Suppressor macrophage treated with lipopolysaccharide for 1 hour (primary cell): ENCODE data around the gene SHC2.
"Not testable (repeated sequence)": the region's sequence is repeated elsewhere in the genome, so short reads cannot be mapped to it uniquely, and the experiment has no call there.

ENCODE experiments used
- DNase-seq, 3 donors: peaks; one replicate each; pipeline ENCODE4 v3.0.0-alpha.2; 2020 to 2022

Gene SHC2

GRCh38 chr19:386632-387301, 74.1 kb downstream of the SHC2 start:
- not testable (repeated sequence) for DNase-seq

GRCh38 chr19:386189-386588, 74.6 kb downstream of the SHC2 start:
- DNase-seq, result not testable (repeated sequence)

- no peak for DNase-seq
Measured at GRCh38 chr19:384799-385169, 76.0 kb downstream of the SHC2 start.

DNA sequence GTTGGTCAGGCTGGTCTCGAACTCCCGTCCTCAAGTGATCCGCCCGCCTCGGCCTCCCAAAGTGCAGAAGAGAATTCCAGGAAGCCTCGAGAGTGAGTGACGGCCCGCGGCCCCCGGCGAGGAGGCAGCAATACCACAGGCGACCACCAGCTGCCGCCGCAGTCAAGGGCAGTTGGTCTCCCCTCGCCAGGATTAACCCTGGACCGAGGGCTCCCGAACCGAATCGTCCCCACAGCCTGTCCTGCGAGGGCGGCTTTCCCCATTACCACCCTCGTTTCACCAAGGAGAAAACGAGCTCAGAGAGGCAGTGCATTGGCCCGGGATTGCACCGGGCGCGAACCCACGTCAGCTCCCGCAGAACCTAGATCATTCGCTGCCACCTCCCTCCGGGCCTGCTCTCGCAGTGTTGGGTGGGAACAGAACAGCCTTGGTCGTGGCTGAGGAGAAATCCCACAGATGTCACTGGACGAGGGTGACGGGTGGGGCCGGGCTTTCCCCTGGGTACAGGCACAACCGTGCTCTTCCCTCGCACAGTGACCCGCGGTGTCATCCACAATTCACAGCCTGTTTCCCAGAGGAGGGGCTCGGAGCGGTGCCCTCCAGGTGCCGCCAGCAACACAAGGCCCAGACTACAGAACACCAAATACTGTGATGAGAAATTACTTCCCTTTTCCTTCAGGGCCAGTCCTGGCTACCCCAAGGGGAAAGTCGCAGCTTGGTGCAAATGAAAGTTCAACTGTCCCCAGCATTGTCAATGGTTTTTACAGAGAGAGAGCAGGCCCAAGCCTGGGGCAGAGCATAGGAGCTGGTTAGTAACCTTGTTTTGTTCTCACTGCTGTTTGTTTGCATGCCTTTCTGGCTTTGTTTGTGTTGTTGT, 76.7 kb downstream of the SHC2 start:
- DNase-seq, result peak in 1 of 3 donors; percentile 27

DNA sequence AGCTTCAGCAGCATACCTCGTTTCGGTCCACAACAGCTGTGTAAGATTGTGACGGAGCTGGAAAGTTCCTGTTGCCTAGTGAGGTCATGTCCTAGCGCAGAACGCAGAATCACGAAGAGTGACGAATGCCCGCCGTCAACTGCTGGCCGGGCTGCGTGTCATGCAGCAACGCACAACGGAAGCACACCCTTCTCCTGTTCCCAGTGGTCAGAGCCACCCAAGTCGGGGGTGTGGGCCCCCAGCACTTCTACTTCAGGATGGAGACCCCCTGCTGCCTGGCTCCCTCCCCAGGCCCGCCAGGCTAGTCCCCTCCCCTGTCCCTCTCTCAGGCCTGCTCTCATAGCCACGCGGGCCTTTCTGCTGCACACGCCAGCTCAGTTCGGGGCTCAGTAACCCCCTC, 77.8 kb downstream of the SHC2 start:
- DNase-seq, result no peak

- not testable (repeated sequence) for DNase-seq
Measured at GRCh38 chr19:382578-382977, 78.3 kb downstream of the SHC2 start.

GRCh38 chr19:381901-382300, 78.9 kb downstream of the SHC2 start:
- not testable (repeated sequence) for DNase-seq

- not testable (repeated sequence) for DNase-seq
Measured at GRCh38 chr19:380618-381219, 80.1 kb downstream of the SHC2 start.

DNA sequence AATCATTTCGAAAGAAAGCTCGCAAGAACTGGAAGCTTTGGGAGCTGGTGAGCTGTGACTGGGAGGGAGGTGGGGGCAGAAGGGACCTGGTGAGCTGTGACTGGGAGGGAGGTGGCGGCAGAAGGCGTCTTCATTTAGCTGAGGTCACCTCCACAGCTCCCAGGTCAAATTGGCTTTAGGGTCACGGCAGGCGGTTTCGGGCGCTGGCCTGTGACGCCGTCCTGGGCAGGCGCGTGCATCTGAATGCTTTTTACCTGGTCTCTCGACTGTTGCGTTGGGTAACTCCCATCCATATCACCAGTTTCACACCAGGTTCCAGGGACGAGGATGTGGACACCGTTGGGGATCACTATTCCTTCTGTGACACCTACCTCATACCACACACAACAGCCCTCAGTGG, 81.0 kb downstream of the SHC2 start:
- DNase-seq, result no peak

GRCh38 chr19:378706-379105, 82.1 kb downstream of the SHC2 start:
- no peak for DNase-seq

DNA sequence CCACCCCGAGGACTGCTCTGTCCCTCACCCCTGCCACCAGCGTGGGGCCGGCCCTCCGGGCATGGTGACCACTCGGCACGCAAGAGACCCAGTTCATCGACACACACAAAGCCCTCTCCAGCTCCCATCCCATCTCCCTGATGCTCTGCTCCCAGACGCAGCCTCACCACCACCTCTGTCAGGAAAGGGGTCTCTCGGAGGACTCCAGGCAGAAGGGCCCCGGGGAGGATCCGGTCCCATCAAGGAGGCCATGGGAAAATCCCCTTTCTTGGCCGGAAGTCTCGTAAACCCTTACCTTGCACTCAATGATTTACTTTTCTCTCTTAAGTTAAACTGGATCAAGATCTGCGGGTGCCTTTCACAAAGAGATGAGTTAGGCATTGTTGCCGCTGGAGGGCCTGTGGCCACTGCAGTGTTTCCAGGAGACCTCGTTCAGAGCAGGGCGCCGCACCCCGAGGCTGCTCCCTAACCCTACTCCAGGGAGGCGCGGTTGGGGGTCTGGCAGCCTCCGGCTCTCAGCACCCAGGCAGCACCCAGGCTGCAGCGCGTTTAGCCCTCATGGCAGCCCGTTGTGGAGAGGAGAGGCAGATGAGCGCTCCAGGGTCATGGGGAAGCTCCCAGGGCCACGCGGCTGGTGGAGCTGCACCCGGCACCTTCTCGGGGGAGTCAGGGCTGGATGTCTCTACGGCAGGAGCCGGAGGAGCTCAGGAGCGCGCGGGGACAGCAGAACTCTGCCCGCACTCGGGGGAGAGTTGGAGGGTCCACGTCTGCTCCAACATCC, 82.8 kb downstream of the SHC2 start:
- no peak for DNase-seq

- DNase-seq, result no peak
Measured at GRCh38 chr19:376111-376470, 84.7 kb downstream of the SHC2 start.

DNA sequence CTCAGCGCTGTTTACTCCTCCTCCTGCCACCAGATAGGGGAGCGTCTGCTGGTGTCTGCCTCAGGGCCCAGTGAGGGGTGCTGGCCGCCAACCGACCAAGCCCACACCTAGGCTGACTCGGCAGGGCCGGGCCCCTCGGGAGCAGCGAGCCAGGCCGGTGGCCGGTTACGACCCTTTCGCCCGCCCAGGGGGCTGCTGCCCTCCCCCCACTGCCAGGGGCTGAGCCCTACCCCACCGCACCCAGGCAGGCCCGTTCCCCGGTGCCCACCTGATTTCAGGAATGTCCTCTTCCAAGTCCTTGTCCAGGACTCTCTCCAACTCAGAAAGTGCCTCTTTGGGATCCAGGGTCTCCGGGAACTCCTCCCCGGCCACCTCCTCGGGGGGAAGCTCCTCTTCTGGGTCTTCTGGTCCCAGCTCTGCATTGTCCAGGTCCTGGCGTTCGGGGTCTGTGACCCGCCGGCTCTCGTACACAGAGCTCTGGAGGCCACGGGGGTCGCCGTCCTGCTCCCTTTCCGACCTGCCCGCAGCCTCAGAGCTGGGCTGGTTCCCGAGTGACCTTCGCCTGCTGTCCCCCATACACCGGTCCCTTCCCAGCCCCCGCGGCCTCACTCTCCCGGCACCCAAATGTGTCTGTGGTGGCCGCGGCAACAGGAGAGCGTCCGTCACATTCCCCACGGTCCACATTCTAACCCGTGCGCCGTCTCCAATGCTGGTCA, 85.3 kb downstream of the SHC2 start:
- DNase-seq, result no peak

- DNase-seq, result no peak
Measured at GRCh38 chr19:374886-375235, 86.0 kb downstream of the SHC2 start.

DNA sequence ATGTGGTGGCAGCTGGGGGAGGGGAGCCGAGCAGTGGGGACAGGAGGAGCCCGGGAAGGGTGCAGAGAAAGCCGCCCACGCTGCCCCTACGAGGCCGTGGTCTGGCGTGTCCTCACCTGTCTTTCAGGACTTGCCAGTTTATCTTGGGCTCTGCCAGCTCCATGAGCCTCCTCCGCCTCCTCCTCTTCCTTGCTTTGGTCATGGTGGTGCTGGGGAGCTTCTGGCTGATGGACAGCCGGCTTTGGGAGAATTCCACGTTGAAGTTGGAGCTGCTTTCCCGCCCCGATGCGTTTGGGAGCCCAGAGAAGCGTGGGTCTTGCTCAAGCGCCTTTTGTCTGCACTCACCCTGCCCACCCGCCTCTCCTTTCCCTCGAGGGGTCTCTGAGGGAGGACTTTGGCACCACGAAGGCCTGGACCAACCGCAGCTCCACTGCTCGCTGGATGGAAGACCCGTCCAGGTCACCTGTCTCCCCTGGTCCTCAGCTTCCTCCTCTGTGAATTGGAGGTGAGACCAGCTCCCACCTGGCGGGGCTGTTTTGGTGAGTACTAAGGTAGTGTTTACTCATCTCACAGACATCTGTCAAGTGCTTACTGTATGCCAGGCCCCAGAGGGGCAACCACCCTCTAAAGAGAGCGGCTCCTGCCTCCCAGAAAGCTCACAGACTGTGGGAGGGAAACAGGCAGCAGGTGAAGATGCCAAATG, 86.5 kb downstream of the SHC2 start:
- no peak for DNase-seq

GRCh38 chr19:373391-374182, 87.2 kb downstream of the SHC2 start:
- DNase-seq, result no peak

- DNase-seq, result no peak
Measured at GRCh38 chr19:372306-372890, 88.4 kb downstream of the SHC2 start.

DNA sequence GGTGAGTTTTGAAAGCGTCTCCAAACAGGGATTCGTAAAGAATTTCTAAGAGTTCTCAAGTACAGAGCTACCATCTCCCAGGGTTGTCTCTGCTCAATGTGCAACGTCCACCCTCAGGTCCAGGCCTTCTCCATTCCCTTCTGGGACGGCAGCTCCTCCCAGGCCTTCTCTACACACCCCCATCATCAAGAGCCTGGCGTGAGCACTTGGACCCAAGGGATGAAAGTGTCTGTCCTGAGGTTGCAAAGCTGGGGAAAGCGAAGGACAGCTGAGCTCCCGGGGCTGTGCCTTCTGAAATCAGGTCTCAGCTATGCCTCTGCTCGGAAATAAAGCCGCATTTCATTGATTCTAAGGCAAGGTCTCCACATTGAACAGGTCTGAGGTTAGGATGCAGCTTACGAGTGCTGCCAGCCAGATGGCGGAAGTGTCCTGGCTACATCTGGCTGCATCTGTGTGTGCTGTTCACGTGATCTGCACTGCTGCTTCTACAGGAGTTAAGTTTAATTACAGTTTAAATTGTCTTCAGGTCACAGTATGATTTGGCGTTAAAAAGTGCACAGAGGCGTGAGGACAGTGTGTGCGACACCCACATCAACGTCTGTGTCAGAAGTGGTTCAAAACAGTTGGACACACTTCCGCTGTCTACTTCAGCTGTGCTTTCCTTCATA, 89.2 kb downstream of the SHC2 start:
- no peak for DNase-seq

DNA sequence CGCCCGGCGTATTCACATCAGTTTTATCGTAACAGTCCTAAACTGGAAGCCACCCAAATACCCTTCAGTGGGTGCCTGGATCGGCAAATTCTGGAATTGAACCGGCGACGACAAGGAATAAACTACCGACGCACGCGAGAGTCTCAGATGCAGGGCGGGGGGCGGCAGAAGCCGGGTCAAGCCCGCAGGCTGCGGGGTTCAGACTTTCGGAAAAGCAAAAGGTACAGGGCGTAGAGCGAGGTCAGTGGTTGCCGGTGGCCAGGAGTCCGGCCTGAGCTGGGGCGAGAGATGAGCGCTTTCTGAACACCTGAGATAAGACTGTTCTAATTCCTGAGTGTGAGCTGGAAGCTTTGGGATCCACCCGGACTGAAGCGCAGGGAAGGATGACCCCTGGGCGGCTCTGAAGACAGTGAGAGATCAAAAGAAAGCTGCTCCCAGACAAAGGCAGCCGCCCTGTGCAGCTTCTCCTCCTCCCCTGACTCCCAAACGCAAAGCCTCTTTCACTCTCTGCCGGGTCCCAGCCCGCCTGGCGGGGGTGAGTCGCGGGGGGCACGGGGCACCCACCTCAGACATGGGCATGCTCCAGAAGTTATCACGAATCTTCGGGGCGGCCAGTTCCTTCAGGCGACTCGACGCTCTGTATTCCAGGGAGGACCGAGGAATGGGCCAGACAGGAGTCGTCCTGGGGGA, 90.0 kb downstream of the SHC2 start:
- no peak for DNase-seq

GRCh38 chr19:369876-370275, 91.0 kb downstream of the SHC2 start:
- DNase-seq, result no peak
